Astrocyte of the hippocampus (primary cell): ENCODE results near the gene GNAT2.
"Not testable (repeated sequence)": the region's sequence is repeated elsewhere in the genome, so short reads cannot be mapped to it uniquely, and the experiment has no call there.

Experiments
- DNase-seq: peaks from one replicate; pipeline ENCODE4 v3.0.0; 2011; ENCODE audit warnings: low read depth, low spot score

GNAT2 gene

GRCh38 chr1:109619576-109620400, at the start of gene GNAT2, which contains the start of gene AMPD2:
GNAT2 (minus strand) TSS chr1:109619616; CDS start chr1:109612870, 6,746 bp downstream.
AMPD2 (plus strand) TSS chr1:109619837; CDS start chr1:109621176, 1,339 bp downstream.
- peak; percentile 91 for DNase-seq

- no peak for DNase-seq
These were observed 48.8 kb upstream of the GNAT2 start for GRCh38 chr1:109668123-109668775.

GRCh38 chr1:109667452-109668122, 48.2 kb upstream of the GNAT2 start, which contains the start of gene GSTM2:
GSTM2 (plus strand) TSS chr1:109668057; CDS start chr1:109668116, 59 bp downstream.
- DNase-seq: peak; percentile 95

- DNase-seq: no peak
These were observed 45.3 kb upstream of the GNAT2 start for GRCh38 chr1:109664671-109665070.

GRCh38 chr1:109661391-109661790, 42.0 kb upstream of the GNAT2 start:
- no peak for DNase-seq

GRCh38 chr1:109660691-109661026, 41.2 kb upstream of the GNAT2 start:
- not testable (repeated sequence) for DNase-seq

GRCh38 chr1:109659997-109660690, 40.7 kb upstream of the GNAT2 start:
- peak; percentile 55 for DNase-seq

GRCh38 chr1:109659145-109659544, 39.7 kb upstream of the GNAT2 start:
- peak; percentile 71 for DNase-seq

GRCh38 chr1:109658533-109659042, 39.2 kb upstream of the GNAT2 start:
- no peak for DNase-seq

- DNase-seq: no peak
These were observed 38.6 kb upstream of the GNAT2 start for GRCh38 chr1:109657970-109658369.

- DNase-seq: no peak
These were observed 38.0 kb upstream of the GNAT2 start for GRCh38 chr1:109657395-109657794.

GRCh38 chr1:109655615-109656519, 36.5 kb upstream of the GNAT2 start, which contains the start of gene GSTM4:
GSTM4 (plus strand) TSS chr1:109656099; CDS start chr1:109656390, 291 bp downstream.
- peak; percentile 84 for DNase-seq

GRCh38 chr1:109654519-109654918, 35.1 kb upstream of the GNAT2 start:
- DNase-seq: no peak

- no peak for DNase-seq
These were observed 33.9 kb upstream of the GNAT2 start for GRCh38 chr1:109653306-109653705.

- DNase-seq: no peak
These were observed 33.0 kb upstream of the GNAT2 start for GRCh38 chr1:109652402-109652801.

- DNase-seq: no peak
These were observed 31.2 kb upstream of the GNAT2 start for GRCh38 chr1:109650609-109651008.

GRCh38 chr1:109649491-109649914, 30.1 kb upstream of the GNAT2 start:
- DNase-seq: no peak

GRCh38 chr1:109644670-109645069, 25.3 kb upstream of the GNAT2 start:
- DNase-seq: no peak

GRCh38 chr1:109643385-109644230, 24.2 kb upstream of the GNAT2 start:
- peak; percentile 87 for DNase-seq
